HEK293 (cell line): ENCODE measurements around the gene PDF.

Experiments used
- FEZF1 ChIP-seq: fragments of 450-650 bp; formaldehyde crosslinking; IDR thresholded peaks from 2 replicates; pipeline ENCODE4 v1.5.1; 2016; ENCODE audit warnings: missing biosample characterization, missing genetic modification characterization
- OVOL3 ChIP-seq: fragments of 450-650 bp; formaldehyde crosslinking; IDR thresholded peaks from 2 replicates; pipeline ENCODE4 v1.5.1; 2016; ENCODE audit warnings: missing biosample characterization, missing genetic modification characterization
- REPIN1 ChIP-seq: fragments of 450-650 bp; formaldehyde crosslinking; IDR thresholded peaks from 2 replicates; pipeline ENCODE4 v1.5.1; 2017; ENCODE audit warnings: missing biosample characterization, missing genetic modification characterization, low read depth
- TCF7L2 ChIP-seq: IDR thresholded peaks from 2 replicates; pipeline ENCODE4 v1.6.1; 2011; ENCODE audit warnings: low read depth, mild to moderate bottlenecking, inconsistent platforms, low read length, moderate library complexity, borderline replicate concordance
- TRIM28 ChIP-seq: IDR thresholded peaks from 2 replicates; pipeline ENCODE4 v1.6.1; 2011; ENCODE audit warnings: low read length, control low read depth, borderline replicate concordance
- ZBTB1 ChIP-seq: fragments of 450-650 bp; formaldehyde crosslinking; IDR thresholded peaks from 2 replicates; pipeline ENCODE4 v1.5.1; 2016; ENCODE audit warnings: missing biosample characterization, missing genetic modification characterization
- ZFP37 ChIP-seq: fragments of 450-650 bp; formaldehyde crosslinking; IDR thresholded peaks from 2 replicates; pipeline ENCODE4 v1.5.1; 2016; ENCODE audit warnings: missing biosample characterization, missing genetic modification characterization
- ZNF10 ChIP-seq: fragments of 450-650 bp; formaldehyde crosslinking; IDR thresholded peaks from 2 replicates; pipeline ENCODE4 v1.5.1; 2017; ENCODE audit warnings: missing biosample characterization, missing genetic modification characterization
- ZNF112 ChIP-seq: fragments of 450-650 bp; formaldehyde crosslinking; IDR thresholded peaks from 2 replicates; pipeline ENCODE4 v1.5.0; 2017; ENCODE audit warnings: missing biosample characterization, missing genetic modification characterization
- ZNF155 ChIP-seq: fragments of 450-650 bp; formaldehyde crosslinking; IDR thresholded peaks from 2 replicates; pipeline ENCODE4 v1.5.1; 2016; ENCODE audit warnings: missing biosample characterization, missing genetic modification characterization
- ZNF19 ChIP-seq: fragments of 450-650 bp; formaldehyde crosslinking; IDR thresholded peaks from 2 replicates; pipeline ENCODE4; 2016; ENCODE audit warnings: missing biosample characterization, missing genetic modification characterization, low read depth
- ZNF202 ChIP-seq: fragments of 450-650 bp; formaldehyde crosslinking; IDR thresholded peaks from 2 replicates; pipeline ENCODE4 v1.5.1; 2016; ENCODE audit warnings: missing biosample characterization, missing genetic modification characterization, borderline replicate concordance
- ZNF324 ChIP-seq: fragments of 450-650 bp; formaldehyde crosslinking; IDR thresholded peaks from 2 replicates; pipeline ENCODE4 v1.5.1; 2016; ENCODE audit warnings: missing biosample characterization, missing genetic modification characterization
- ZNF341 ChIP-seq: fragments of 450-650 bp; formaldehyde crosslinking; IDR thresholded peaks from 2 replicates; pipeline ENCODE4; 2016; ENCODE audit warnings: low read depth, missing biosample characterization, missing genetic modification characterization
- ZNF354C ChIP-seq: fragments of 450-650 bp; formaldehyde crosslinking; IDR thresholded peaks from 2 replicates; pipeline ENCODE4 v1.5.1; 2016; ENCODE audit warnings: missing biosample characterization, missing genetic modification characterization, low read depth, borderline replicate concordance
- ZNF37A ChIP-seq: fragments of 450-650 bp; IDR thresholded peaks from 2 replicates; pipeline ENCODE4 v1.5.1; 2018; ENCODE audit warnings: missing biosample characterization, missing genetic modification characterization
- ZNF521 ChIP-seq: fragments of 450-650 bp; formaldehyde crosslinking; IDR thresholded peaks from 2 replicates; pipeline ENCODE4 v1.5.1; 2017; ENCODE audit warnings: missing biosample characterization, mild to moderate bottlenecking, missing genetic modification characterization
- ZNF530 ChIP-seq: fragments of 450-650 bp; formaldehyde crosslinking; IDR thresholded peaks from 2 replicates; pipeline ENCODE4 v1.5.1; 2016; ENCODE audit warnings: low read depth, missing biosample characterization, missing genetic modification characterization
- ZNF544 ChIP-seq: fragments of 450-650 bp; formaldehyde crosslinking; IDR thresholded peaks from 2 replicates; pipeline ENCODE4 v1.5.0; 2017; ENCODE audit warnings: missing biosample characterization, missing genetic modification characterization
- ZNF555 ChIP-seq: fragments of 450-650 bp; formaldehyde crosslinking; conservative IDR thresholded peaks from 2 replicates; pipeline ENCODE4 v1.5.1; 2017; ENCODE audit warnings: missing biosample characterization, mild to moderate bottlenecking, missing genetic modification characterization, inconsistent platforms
- ZNF561 ChIP-seq: fragments of 450-650 bp; IDR thresholded peaks from 2 replicates; pipeline ENCODE4 v1.5.1; 2018; ENCODE audit warnings: missing biosample characterization, missing genetic modification characterization, borderline replicate concordance
- ZNF585B ChIP-seq: fragments of 450-650 bp; formaldehyde crosslinking; IDR thresholded peaks from 2 replicates; pipeline ENCODE4 v1.5.1; 2016; ENCODE audit warnings: missing biosample characterization, missing genetic modification characterization
- ZNF623 ChIP-seq: fragments of 450-650 bp; formaldehyde crosslinking; IDR thresholded peaks from 2 replicates; pipeline ENCODE4 v1.5.1; 2016; ENCODE audit warnings: missing biosample characterization, missing genetic modification characterization
- ZNF707 ChIP-seq: fragments of 450-650 bp; formaldehyde crosslinking; IDR thresholded peaks from 2 replicates; pipeline ENCODE4 v1.5.1; 2016; ENCODE audit warnings: missing biosample characterization, missing genetic modification characterization
- ZNF792 ChIP-seq: fragments of 450-650 bp; formaldehyde crosslinking; IDR thresholded peaks from 2 replicates; pipeline ENCODE4 v1.5.1; 2016; ENCODE audit warnings: missing biosample characterization, missing genetic modification characterization
- ZSCAN30 ChIP-seq: fragments of 450-650 bp; IDR thresholded peaks from 2 replicates; pipeline ENCODE4 v1.5.1; 2018; ENCODE audit warnings: missing biosample characterization, mild to moderate bottlenecking, missing genetic modification characterization, moderate library complexity
- TF ChIP-seq, protein P1 (sequence below): fragments of 450-650 bp; formaldehyde crosslinking; IDR thresholded peaks from 2 replicates; pipeline ENCODE4 v1.5.1; 2017; ENCODE audit warnings: missing biosample characterization, mild to moderate bottlenecking, missing genetic modification characterization, moderate library complexity
- TF ChIP-seq, protein P2 (sequence below): fragments of 450-650 bp; formaldehyde crosslinking; IDR thresholded peaks from 2 replicates; pipeline ENCODE4 v1.5.1; 2016; ENCODE audit warnings: missing biosample characterization, missing genetic modification characterization
- TF ChIP-seq, protein P3 (sequence below): fragments of 450-650 bp; formaldehyde crosslinking; IDR thresholded peaks from 2 replicates; pipeline ENCODE4 v1.5.0; 2017; ENCODE audit warnings: missing biosample characterization, missing genetic modification characterization, borderline replicate concordance
- TF ChIP-seq, protein P4 (sequence below): fragments of 450-650 bp; formaldehyde crosslinking; IDR thresholded peaks from 2 replicates; pipeline ENCODE4 v1.5.1; 2017; ENCODE audit warnings: missing biosample characterization, missing genetic modification characterization
- TF ChIP-seq, protein P5 (sequence below): fragments of 450-650 bp; formaldehyde crosslinking; IDR thresholded peaks from 2 replicates; pipeline ENCODE4 v1.5.1; 2016; ENCODE audit warnings: missing biosample characterization, missing genetic modification characterization

Gene PDF

DNA sequence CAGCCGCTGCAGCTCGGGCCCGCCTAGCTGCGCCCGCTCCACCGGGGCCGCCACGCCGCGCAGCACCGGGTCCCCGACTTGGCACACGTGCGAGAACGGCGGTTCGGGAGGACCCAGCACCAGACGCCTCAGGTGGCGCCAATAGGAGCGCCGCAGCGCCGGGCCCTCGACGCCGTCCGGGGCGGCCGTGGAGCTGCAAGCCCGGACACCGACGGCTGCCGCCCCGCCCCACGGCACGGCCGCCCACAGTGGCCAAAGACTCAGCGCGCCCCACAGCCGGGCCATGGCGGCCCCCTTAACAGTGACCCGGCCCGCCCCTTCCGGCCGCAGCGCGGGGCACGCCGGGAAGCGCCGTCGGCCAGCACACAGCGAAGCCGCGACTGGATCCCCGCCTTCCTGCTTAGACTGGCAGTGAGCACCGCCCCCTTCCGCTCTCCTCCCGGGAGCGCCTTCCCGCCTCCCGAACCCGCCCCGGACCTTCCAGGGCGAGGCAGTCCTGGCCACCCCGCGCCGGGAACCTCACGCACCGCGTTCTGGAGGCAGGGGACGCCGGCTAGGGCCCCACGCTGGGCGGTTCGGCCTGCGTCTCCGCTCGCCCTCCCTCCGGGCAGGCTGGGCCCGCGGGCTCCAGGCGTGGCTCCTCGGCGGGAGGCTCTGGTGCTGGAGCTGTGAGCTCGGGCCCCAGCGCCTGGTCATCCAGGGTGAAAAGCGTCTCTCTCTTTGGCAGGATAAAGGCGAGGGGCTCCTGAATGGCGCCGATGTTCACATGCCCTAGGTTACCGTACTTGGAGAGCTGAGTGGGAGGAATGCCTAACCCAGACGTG lies at the start of gene PDF (continued):
- TF ChIP-seq, protein P1, sequence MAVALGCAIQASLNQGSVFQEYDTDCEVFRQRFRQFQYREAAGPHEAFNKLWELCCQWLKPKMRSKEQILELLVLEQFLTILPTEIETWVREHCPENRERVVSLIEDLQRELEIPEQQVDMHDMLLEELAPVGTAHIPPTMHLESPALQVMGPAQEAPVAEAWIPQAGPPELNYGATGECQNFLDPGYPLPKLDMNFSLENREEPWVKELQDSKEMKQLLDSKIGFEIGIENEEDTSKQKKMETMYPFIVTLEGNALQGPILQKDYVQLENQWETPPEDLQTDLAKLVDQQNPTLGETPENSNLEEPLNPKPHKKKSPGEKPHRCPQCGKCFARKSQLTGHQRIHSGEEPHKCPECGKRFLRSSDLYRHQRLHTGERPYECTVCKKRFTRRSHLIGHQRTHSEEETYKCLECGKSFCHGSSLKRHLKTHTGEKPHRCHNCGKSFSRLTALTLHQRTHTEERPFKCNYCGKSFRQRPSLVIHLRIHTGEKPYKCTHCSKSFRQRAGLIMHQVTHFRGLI (tag by site-specific recombination): no peak
- TF ChIP-seq, protein P2, sequence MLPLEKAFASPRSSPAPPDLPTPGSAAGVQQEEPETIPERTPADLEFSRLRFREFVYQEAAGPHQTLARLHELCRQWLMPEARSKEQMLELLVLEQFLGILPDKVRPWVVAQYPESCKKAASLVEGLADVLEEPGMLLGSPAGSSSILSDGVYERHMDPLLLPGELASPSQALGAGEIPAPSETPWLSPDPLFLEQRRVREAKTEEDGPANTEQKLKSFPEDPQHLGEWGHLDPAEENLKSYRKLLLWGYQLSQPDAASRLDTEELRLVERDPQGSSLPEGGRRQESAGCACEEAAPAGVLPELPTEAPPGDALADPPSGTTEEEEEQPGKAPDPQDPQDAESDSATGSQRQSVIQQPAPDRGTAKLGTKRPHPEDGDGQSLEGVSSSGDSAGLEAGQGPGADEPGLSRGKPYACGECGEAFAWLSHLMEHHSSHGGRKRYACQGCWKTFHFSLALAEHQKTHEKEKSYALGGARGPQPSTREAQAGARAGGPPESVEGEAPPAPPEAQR: no peak
- no peak for TF ChIP-seq ZBTB1 (tag by site-specific recombination)
- no peak for TF ChIP-seq OVOL3 (tag by site-specific recombination)
- TF ChIP-seq ZNF623 (tag by site-specific recombination): no peak
- TF ChIP-seq ZNF37A (tag by site-specific recombination): no peak
- TF ChIP-seq, protein P3, sequence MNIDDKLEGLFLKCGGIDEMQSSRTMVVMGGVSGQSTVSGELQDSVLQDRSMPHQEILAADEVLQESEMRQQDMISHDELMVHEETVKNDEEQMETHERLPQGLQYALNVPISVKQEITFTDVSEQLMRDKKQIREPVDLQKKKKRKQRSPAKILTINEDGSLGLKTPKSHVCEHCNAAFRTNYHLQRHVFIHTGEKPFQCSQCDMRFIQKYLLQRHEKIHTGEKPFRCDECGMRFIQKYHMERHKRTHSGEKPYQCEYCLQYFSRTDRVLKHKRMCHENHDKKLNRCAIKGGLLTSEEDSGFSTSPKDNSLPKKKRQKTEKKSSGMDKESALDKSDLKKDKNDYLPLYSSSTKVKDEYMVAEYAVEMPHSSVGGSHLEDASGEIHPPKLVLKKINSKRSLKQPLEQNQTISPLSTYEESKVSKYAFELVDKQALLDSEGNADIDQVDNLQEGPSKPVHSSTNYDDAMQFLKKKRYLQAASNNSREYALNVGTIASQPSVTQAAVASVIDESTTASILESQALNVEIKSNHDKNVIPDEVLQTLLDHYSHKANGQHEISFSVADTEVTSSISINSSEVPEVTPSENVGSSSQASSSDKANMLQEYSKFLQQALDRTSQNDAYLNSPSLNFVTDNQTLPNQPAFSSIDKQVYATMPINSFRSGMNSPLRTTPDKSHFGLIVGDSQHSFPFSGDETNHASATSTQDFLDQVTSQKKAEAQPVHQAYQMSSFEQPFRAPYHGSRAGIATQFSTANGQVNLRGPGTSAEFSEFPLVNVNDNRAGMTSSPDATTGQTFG (tag by site-specific recombination): no peak
- TF ChIP-seq, protein P4, sequence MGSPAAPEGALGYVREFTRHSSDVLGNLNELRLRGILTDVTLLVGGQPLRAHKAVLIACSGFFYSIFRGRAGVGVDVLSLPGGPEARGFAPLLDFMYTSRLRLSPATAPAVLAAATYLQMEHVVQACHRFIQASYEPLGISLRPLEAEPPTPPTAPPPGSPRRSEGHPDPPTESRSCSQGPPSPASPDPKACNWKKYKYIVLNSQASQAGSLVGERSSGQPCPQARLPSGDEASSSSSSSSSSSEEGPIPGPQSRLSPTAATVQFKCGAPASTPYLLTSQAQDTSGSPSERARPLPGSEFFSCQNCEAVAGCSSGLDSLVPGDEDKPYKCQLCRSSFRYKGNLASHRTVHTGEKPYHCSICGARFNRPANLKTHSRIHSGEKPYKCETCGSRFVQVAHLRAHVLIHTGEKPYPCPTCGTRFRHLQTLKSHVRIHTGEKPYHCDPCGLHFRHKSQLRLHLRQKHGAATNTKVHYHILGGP (tag by site-specific recombination): no peak
- no peak for TF ChIP-seq ZNF10 (tag by site-specific recombination)
- TF ChIP-seq, protein P5, sequence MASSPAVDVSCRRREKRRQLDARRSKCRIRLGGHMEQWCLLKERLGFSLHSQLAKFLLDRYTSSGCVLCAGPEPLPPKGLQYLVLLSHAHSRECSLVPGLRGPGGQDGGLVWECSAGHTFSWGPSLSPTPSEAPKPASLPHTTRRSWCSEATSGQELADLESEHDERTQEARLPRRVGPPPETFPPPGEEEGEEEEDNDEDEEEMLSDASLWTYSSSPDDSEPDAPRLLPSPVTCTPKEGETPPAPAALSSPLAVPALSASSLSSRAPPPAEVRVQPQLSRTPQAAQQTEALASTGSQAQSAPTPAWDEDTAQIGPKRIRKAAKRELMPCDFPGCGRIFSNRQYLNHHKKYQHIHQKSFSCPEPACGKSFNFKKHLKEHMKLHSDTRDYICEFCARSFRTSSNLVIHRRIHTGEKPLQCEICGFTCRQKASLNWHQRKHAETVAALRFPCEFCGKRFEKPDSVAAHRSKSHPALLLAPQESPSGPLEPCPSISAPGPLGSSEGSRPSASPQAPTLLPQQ (tag by site-specific recombination): peak; percentile 82
- no peak for TF ChIP-seq ZNF555
- TF ChIP-seq ZNF585B (tag by site-specific recombination): no peak
- peak; percentile 22; the same call in 1 of the 2 replicates for TF ChIP-seq ZSCAN30 (tag by site-specific recombination)
- TF ChIP-seq ZNF544 (tag by site-specific recombination): no peak
- no peak for TF ChIP-seq ZNF521 (tag by site-specific recombination)
- no peak for TF ChIP-seq ZNF202 (tag by site-specific recombination)
- TF ChIP-seq ZNF530 (tag by site-specific recombination): no peak
- no peak; the same call in 1 of the 2 replicates for TF ChIP-seq ZNF561 (tag by site-specific recombination)
- no peak for TF ChIP-seq ZNF19 (tag by site-specific recombination)
- TF ChIP-seq REPIN1: no peak
- no peak for TF ChIP-seq ZNF155 (tag by site-specific recombination)
- TF ChIP-seq ZFP37 (tag by site-specific recombination): no peak
- no peak for TF ChIP-seq TRIM28
- no peak for TF ChIP-seq ZNF112 (tag by site-specific recombination)
- no peak for TF ChIP-seq TCF7L2
- no peak for TF ChIP-seq ZNF707 (tag by site-specific recombination)
- TF ChIP-seq ZNF354C (tag by site-specific recombination): no peak
- no peak for TF ChIP-seq ZNF792 (tag by site-specific recombination)
- TF ChIP-seq ZNF324 (tag by site-specific recombination): no peak
- TF ChIP-seq ZNF341: peak; percentile 70; the same call in 1 of the 2 replicates
- no peak for TF ChIP-seq FEZF1 (tag by site-specific recombination)
